IMR-90 (cell line): Measurements from ENCODE around the gene RAD1. TPM values are rescaled to one million over a fixed set of nuclear protein-coding genes. Genes with fewer than 3 reads are reported as not detected.
A peak's percentile ranks its signal among the peaks of the same experiment; 100 is the strongest.

Experiments
- ATAC-seq: fragments of 200-7000 bp; cut with Tn5 transposase; 2 replicates; pipeline ENCODE4 v1.9.1; 2020; ENCODE audit warnings: low read depth, mild to moderate bottlenecking, moderate library complexity
- BruUV-seq: library from RNA; stranded (reverse); fragments of 400-500 nt; replicated peaks from 2 replicates; lab custom pipeline; 2021; lab: Mats Ljungman, UMichigan
- CTCF ChIA-PET: fragments of 300-600 bp; formaldehyde crosslinking; extraction: SDS; loops from one replicate; lab custom pipeline; 2021; ENCODE audit warnings: antibody characterized with exemption; lab: Yijun Ruan, JAX
- POLR2A ChIA-PET: fragments of 300-600 bp; sonication (Branson Sonifier 250); formaldehyde crosslinking; loops from one replicate; lab custom pipeline; 2022; ENCODE audit warnings: antibody characterized with exemption; ENCODE audit not compliant: unreplicated experiment; lab: Charles Lee
- DNase-seq: peaks from one replicate; pipeline ENCODE4 v3.0.0; 2013
- H2AFZ ChIP-seq: replicated peaks from 2 replicates; pipeline ENCODE3; 2013; ENCODE audit warnings: low read length, mild to moderate bottlenecking; ENCODE audit not compliant: poor library complexity
- H2AK5ac ChIP-seq: 2 replicates; pipeline ENCODE4 v1.6.1; 2013; ENCODE audit warnings: low read depth, low read length, inconsistent platforms
- H2AK9ac ChIP-seq: replicated peaks from 2 replicates; pipeline ENCODE3; 2013; ENCODE audit warnings: mild to moderate bottlenecking, low read depth, low read length, moderate library complexity; ENCODE audit not compliant: poor library complexity
- H2BK120ac ChIP-seq: 2 replicates; pipeline ENCODE4 v1.6.1; 2013; ENCODE audit warnings: low read depth, low read length, inconsistent platforms
- H2BK15ac ChIP-seq: 3 replicates; pipeline ENCODE4 v1.6.1; 2013; ENCODE audit warnings: low read depth, low read length, inconsistent platforms
- H2BK20ac ChIP-seq: 2 replicates; pipeline ENCODE4 v1.6.1; 2013; ENCODE audit warnings: low read depth, mild to moderate bottlenecking, inconsistent platforms, low read length, moderate library complexity
- H2BK5ac ChIP-seq: 2 replicates; pipeline ENCODE4 v1.6.1; 2013; ENCODE audit warnings: mild to moderate bottlenecking, low read depth, low read length, inconsistent platforms; ENCODE audit not compliant: poor library complexity, severe bottlenecking
- H3K14ac ChIP-seq: replicated peaks from 2 replicates; pipeline ENCODE4 v1.6.1; 2013; ENCODE audit warnings: low read depth, low read length, inconsistent platforms
- H3K18ac ChIP-seq: 2 replicates; pipeline ENCODE4 v1.6.1; 2013; ENCODE audit warnings: low read depth, low read length, control low read depth
- H3K23ac ChIP-seq: 2 replicates; pipeline ENCODE4 v1.6.1; 2013; ENCODE audit warnings: low read depth, low read length, inconsistent platforms
- H3K27ac ChIP-seq: 2 replicates; pipeline ENCODE4 v1.5.1; 2013; ENCODE audit warnings: mild to moderate bottlenecking, control low read depth, low read length; ENCODE audit not compliant: insufficient read depth
- H3K27me3 ChIP-seq: 2 replicates; pipeline ENCODE4 v1.6.1; 2013; ENCODE audit warnings: low read length; ENCODE audit not compliant: control insufficient read depth, insufficient read depth
- H3K36me3 ChIP-seq: 2 replicates; pipeline ENCODE4 v1.6.1; 2013; ENCODE audit warnings: low read length, mixed read lengths; ENCODE audit not compliant: control insufficient read depth, insufficient read depth
- H3K4ac ChIP-seq: 2 replicates; pipeline ENCODE4 v1.6.1; 2013; ENCODE audit warnings: low read depth, low read length, inconsistent platforms
- H3K4me1 ChIP-seq: 2 replicates; pipeline ENCODE4 v1.6.1; 2013; ENCODE audit warnings: low read length, mixed read lengths; ENCODE audit not compliant: control insufficient read depth, insufficient read depth
- H3K4me2 ChIP-seq: 2 replicates; pipeline ENCODE4 v1.6.1; 2013; ENCODE audit warnings: low read depth, mild to moderate bottlenecking, control low read depth, low read length, moderate library complexity
- H3K4me3 ChIP-seq: 2 replicates; pipeline ENCODE4 v1.5.1; 2013; ENCODE audit warnings: low read depth, mild to moderate bottlenecking, control low read depth, low read length, moderate library complexity; ENCODE audit not compliant: insufficient read depth
- H3K56ac ChIP-seq: 2 replicates; pipeline ENCODE4 v1.6.1; 2013; ENCODE audit warnings: low read length, inconsistent platforms; ENCODE audit not compliant: insufficient read depth; ENCODE audit errors: extremely low read depth
- H3K79me1 ChIP-seq, 2 experiments: 2 replicates each; pipeline ENCODE4 v1.6.1; 2013; ENCODE audit warnings: low read length in 2 of 2, inconsistent platforms in 1 of 2, low read depth in 1 of 2
- H3K9ac ChIP-seq: 2 replicates; pipeline ENCODE4 v1.6.1; 2013; ENCODE audit warnings: low read depth, low read length, control low read depth
- H3K9me1 ChIP-seq: 2 replicates; pipeline ENCODE4 v1.6.1; 2013; ENCODE audit warnings: low read length, inconsistent platforms; ENCODE audit not compliant: insufficient read depth
- H3K9me3 ChIP-seq: 2 replicates; pipeline ENCODE4 v1.6.1; 2013; ENCODE audit warnings: low read length; ENCODE audit not compliant: control insufficient read depth, insufficient read depth
- H4K20me1 ChIP-seq: 2 replicates; pipeline ENCODE4 v1.6.1; 2013; ENCODE audit warnings: low read length, inconsistent platforms; ENCODE audit not compliant: insufficient read depth
- H4K5ac ChIP-seq: 2 replicates; pipeline ENCODE4 v1.6.1; 2013; ENCODE audit warnings: mild to moderate bottlenecking, low read depth, low read length, control low read depth
- H4K8ac ChIP-seq, 2 experiments: 2 replicates each; pipeline ENCODE4 v1.6.1; 2013; ENCODE audit warnings: low read depth in 2 of 2, low read length in 2 of 2, control low read depth in 1 of 2, inconsistent platforms in 1 of 2
- H4K91ac ChIP-seq: 2 replicates; pipeline ENCODE4 v1.6.1; 2013; ENCODE audit warnings: low read depth, low read length, inconsistent platforms; ENCODE audit not compliant: insufficient read depth
- BHLHE40 ChIP-seq: fragments of 150-350 bp; IDR thresholded peaks from 2 replicates; pipeline ENCODE4 v1.6.1; 2016; ENCODE audit warnings: mild to moderate bottlenecking, low read depth, low read length
- CEBPB ChIP-seq: IDR thresholded peaks from 2 replicates; pipeline ENCODE4 v1.6.1; 2012; ENCODE audit warnings: low read depth, low read length, improper control_type of control experiment
- CHD1 ChIP-seq: IDR thresholded peaks from 2 replicates; pipeline ENCODE4 v1.6.1; 2012; ENCODE audit warnings: low read depth, low read length, improper control_type of control experiment
- FOS ChIP-seq: fragments of 150-350 bp; IDR thresholded peaks from 2 replicates; pipeline ENCODE4 v1.6.1; 2016; ENCODE audit warnings: low read depth, low read length
- MAFK ChIP-seq: IDR thresholded peaks from 2 replicates; pipeline ENCODE4 v1.6.1; 2012; ENCODE audit warnings: low read depth, low read length, improper control_type of control experiment
- MAZ ChIP-seq: IDR thresholded peaks from 2 replicates; pipeline ENCODE4 v1.6.1; 2012; ENCODE audit warnings: low read depth, mild to moderate bottlenecking, low read length, improper control_type of control experiment, moderate library complexity, borderline replicate concordance
- MXI1 ChIP-seq: IDR thresholded peaks from 2 replicates; pipeline ENCODE4 v1.6.1; 2012; ENCODE audit warnings: low read depth, mild to moderate bottlenecking, low read length, moderate library complexity, borderline replicate concordance
- POLR2A ChIP-seq: IDR thresholded peaks from 2 replicates; pipeline ENCODE4 v1.6.1; 2012; ENCODE audit warnings: mild to moderate bottlenecking, low read depth, low read length
- RAD21 ChIP-seq: IDR thresholded peaks from 2 replicates; pipeline ENCODE4 v1.6.1; 2012; ENCODE audit warnings: low read length, improper control_type of control experiment
- SMC3 ChIP-seq: fragments of 150-350 bp; IDR thresholded peaks from 2 replicates; pipeline ENCODE4 v1.6.1; 2016; ENCODE audit warnings: low read depth, mild to moderate bottlenecking, antibody characterized with exemption, low read length, moderate library complexity
- WGBS, 2 experiments: methylation state at CpG; one replicate each; pipeline versions ENCODE4 v1.1.5 to v1.1.7; 2013; ENCODE audit warnings: missing lambda C conversion rate in 2 of 2; ENCODE audit not compliant: insufficient read length in 1 of 2; ENCODE audit errors: extremely low coverage in 2 of 2; 5-methylcytosine and 5-hydroxymethylcytosine counted together
- dilution Hi-C: fragments of 300-500 bp; cut with HindIII; formaldehyde crosslinking; loops from one replicate; pipeline ENCODE4 v1.14.3; 2018; ENCODE audit warnings: low sequenced_read_pairs; ENCODE audit not compliant: unreplicated experiment
- in situ Hi-C: fragments of 300-500 bp; cut with MboI; formaldehyde crosslinking; loops from 3 replicates; pipeline ENCODE4 v1.14.3; 2019; ENCODE audit warnings: low sequenced_read_pairs, inconsistent platforms, mixed read lengths
- intact Hi-C: fragments of 100-400 bp; cut with micrococcal nuclease; formaldehyde crosslinking; loops from 2 replicates; pipeline ENCODE4 v1.10.0; 2022
- polyA plus RNA-seq, 3 experiments: library from polyadenylated mRNA; depleted of rRNA; stranded (reverse); fragments of >200 nt; gene quantifications; 2 replicates each; pipeline ENCODE4 v1.2.3, GENCODE V29; 2012; ENCODE audit warnings: low replicate concordance in 1 of 3
- total RNA-seq: library from RNA; depleted of rRNA; stranded (reverse); fragments of >200 nt; gene quantifications from 2 replicates; pipeline ENCODE4 v1.2.3, GENCODE V29; 2012

The RAD1 gene
- total and polyA plus RNA-seq, 2 of the 4 experiments (the other 2 are of a cell fraction), result 18.5 to 21.5 TPM

DNA sequence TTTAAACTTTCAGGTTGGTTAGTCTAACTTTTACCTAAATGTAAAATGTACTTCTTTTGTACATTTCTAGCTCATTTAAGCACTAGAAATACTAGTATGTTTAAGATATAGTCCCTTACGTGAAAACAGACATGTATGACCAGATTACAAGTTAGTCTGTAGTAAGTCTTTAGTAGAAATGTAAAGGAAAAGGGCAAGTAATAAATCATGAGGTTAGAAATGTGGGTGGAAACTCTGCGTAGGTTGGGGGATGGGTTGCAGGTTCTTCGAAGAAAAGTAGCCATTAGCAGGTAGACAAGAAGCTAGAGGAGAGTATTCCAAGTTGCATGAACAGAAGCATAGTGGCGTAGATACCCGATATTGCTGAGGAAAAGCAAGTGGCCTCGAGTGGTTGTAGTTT is 22.9 kb downstream of the RAD1 start:
- dilution Hi-C loops, result no loop called here
- Histone ChIP-seq H4K91ac (no peak overlapping the region), H4K5ac (no peak overlapping the region), H3K4me2 (no peak overlapping the region), H3K9me3 (no peaks in the 10 kb centered on the region), H4K8ac (no peak overlapping the region), H3K4me3 (no peak overlapping the region), H2BK120ac (no peak overlapping the region), H2BK15ac (no peak overlapping the region), H3K56ac (no peak overlapping the region), H3K36me3 (0 out of 2 replicates have a peak, but pooled peaks cover 3% of the 10 kb centered on the region), H3K79me1 (no peaks in the 10 kb centered on the region), H2AK5ac (no peak overlapping the region), H4K20me1 (no peaks in the 10 kb centered on the region), H2BK5ac (no peak overlapping the region), H3K9me1 (no peaks in the 10 kb centered on the region), H3K27ac (no peak overlapping the region), H3K23ac (no peak overlapping the region), H3K9ac (no peak overlapping the region), H3K4me1 (no peaks in the 10 kb centered on the region), H2AFZ (no peak overlapping the region), H3K18ac (no peak overlapping the region), H2AK9ac (no peak overlapping the region), H3K27me3 (peaks cover 2% of the 10 kb centered on the region; the same call in 1 of the 2 replicates), H2BK20ac (no peak overlapping the region), H3K14ac (0 out of 2 replicates have a peak overlapping the region, but pooled peaks have one; percentile 6), H3K4ac (no peak overlapping the region)
- CTCF ChIA-PET, result interaction anchor here (2.1 kb wide), 1 partner anchor 407 kb away, joined by 7 read pairs; no protein-coding TSS in a partner anchor
- 100% methylated on average over 4 of the region's 6 CpGs; no CpG with 5 or more reads in 1 of the 2 experiments for WGBS, 2 experiments
- no peak for TF ChIP-seq RAD21
- TF ChIP-seq POLR2A, result no peak
- TF ChIP-seq BHLHE40, result no peak
- TF ChIP-seq CHD1, result no peak
- no peak for TF ChIP-seq MAFK
- TF ChIP-seq SMC3, result no peak
- TF ChIP-seq MAZ, result no peak
- TF ChIP-seq MXI1, result no peak
- no peak for TF ChIP-seq FOS
- no peak for TF ChIP-seq CEBPB
- ATAC-seq (no peak), DNase-seq (no peak)
- in situ Hi-C loops, result loop anchor here (5.0 to 25.0 kb wide), 2 partner anchors 415 to 905 kb away; partner anchors contain the start of gene SLC45A2
- intact Hi-C loops, result no loop called here
- POLR2A ChIA-PET, result no interaction called here
- no TSS peak for BruUV-seq
